ENCODE results near the gene DHRS11.

DHRS11 gene

DNA sequence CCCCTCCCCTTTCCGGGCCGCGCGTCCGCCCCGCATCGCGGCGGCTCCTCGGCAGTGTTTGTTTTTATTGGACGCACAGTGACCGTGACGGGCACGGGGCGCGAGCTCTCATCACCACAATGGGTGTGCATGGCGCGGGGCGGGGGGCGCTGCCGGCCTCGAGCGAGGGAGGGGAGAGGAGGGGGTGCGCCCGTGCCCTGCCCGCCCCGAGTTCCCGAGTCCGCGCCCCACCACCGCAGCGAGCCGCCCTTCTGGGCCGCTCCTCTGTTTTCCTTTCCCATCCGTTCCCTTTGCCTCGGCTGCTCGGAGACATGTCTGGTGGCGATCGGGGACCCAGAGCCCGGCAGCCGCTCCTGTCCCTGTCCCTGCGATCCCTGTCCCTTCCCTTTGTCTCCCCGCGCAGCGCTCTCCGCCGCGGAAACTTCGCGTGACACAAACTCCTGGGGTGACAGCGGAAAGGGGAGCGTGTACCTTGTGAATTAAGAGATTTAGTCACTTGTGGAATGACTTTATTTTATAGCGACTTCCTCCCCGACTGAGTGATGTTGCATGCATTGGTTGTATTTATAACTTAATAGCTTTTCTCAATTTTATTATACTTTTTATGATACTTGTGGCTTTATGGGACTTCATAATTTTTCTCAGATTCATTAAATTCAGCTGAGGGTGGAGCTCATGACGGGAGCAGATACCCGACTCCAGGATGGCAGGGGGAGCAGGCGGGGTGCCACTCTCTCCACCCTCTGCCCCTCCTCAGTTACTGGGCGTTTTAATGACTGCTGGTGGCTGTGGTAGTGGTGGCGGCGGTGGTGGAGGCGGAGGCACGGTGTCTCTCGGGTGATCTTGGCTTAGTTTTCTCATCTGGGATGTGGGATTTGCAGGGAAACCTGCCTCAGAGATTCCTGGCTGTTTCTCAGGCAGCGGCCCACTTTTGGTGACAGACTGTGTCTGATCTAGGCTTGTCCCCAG lies 50.5 kb downstream of the DHRS11 start:
- H3K9me3 Mint-ChIP-seq, result no peaks in the 10 kb centered on the region
- ATAC-seq, result no peak
- peaks cover 76% of the 10 kb centered on the region for H3K27me3 Mint-ChIP-seq
- no peak for DNase-seq
- no peak overlapping the region for H3K27ac Mint-ChIP-seq
- H3K4me1 Mint-ChIP-seq, result peaks cover 13% of the 10 kb centered on the region
- H3K4me3 Mint-ChIP-seq, result peak overlapping the region; percentile 72
- H3K36me3 Mint-ChIP-seq (ENCODE audit: low read depth), result no peaks in the 10 kb centered on the region

DNA sequence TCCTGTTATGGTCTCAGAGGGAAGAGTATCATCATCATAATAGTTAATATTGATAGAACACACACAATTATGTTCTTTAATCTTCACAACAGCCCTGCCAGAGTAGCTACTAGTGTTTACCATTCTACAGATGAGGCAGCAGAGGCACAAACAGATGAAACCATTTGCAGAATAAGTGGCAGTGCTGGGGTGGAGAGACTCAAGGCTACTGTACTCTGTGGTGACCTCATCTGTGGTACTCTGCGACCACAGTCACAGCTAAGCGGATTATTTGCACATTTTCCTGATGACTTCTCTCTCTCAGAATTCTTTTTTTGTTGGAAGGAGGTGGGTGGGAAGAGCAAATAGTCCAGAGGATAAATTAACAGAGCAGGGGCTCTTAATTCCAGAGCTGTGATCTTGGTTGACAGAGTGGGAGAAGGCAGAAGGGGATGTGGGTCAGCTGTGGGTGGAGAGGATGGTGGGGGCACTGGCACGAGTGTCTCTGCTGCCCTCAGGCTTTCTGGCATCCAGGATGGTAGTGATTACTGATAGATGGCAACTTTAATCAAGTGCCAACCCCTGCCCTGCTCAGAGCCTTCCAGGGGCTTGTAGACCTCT lies 51.5 kb downstream of the DHRS11 start:
- H3K27ac Mint-ChIP-seq, result no peak overlapping the region
- peaks cover 75% of the 10 kb centered on the region for H3K27me3 Mint-ChIP-seq
- H3K9me3 Mint-ChIP-seq, result no peaks in the 10 kb centered on the region
- no peaks in the 10 kb centered on the region for H3K36me3 Mint-ChIP-seq (ENCODE audit: low read depth)
- peaks cover 13% of the 10 kb centered on the region for H3K4me1 Mint-ChIP-seq
- DNase-seq, result no peak
- no peak overlapping the region for H3K4me3 Mint-ChIP-seq
- ATAC-seq, result no peak

DNA sequence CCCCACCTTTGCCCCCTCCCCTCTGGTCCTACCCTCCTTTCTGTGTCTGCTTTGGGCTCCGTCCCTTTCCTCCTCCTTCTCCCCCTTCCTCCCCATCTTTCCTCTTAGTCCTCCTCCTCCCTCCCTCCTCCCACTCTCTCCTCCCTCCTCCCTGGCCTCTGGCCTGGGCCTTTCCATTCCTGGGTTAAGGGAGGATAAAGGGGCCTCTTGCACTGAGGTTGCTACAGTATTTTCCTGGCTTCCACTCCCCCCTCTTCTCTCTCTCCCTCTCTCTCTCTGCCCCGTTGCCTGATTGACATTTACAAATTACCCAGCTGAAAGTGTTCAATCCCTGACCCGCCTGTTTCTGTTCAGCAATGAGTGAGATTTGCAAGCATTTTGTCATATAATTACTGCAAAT lies 53.7 kb downstream of the DHRS11 start:
- Mint-ChIP-seq H3K27me3 (peaks cover 61% of the 10 kb centered on the region), H3K4me1 (peaks cover 13% of the 10 kb centered on the region)

DNA sequence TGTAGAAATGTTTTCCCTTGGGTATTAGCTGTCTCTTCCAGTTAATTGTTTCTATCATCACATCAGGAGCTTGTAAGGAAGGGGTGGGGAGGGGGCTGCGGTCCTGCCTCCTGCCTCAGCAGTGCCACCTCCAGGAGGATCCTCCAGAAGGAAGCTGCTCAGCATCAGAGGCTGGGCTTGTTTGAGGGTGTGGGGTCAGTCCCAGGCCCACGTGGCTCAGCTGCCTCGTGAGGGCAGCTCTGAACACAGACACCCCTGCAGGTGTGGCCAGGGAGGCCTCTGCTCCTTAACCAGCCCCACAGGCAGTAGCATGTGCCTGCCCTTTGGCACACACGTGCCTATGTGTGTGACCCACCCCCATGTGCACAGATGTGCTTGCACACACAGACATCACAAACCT lies 56.0 kb downstream of the DHRS11 start:
- Mint-ChIP-seq H3K9me3 (no peaks in the 10 kb centered on the region), H3K27ac (no peak overlapping the region), H3K36me3 (ENCODE audit: low read depth) (no peaks in the 10 kb centered on the region), H3K4me3 (no peak overlapping the region), H3K27me3 (peaks cover 42% of the 10 kb centered on the region), H3K4me1 (peaks cover 6% of the 10 kb centered on the region)
- DNase-seq (no peak), ATAC-seq (no peak)

More for the DNA sequence above, 53.7 kb downstream of the DHRS11 start:
- H3K4me3 Mint-ChIP-seq, result no peak overlapping the region
- DNase-seq (no peak), ATAC-seq (no peak)
- H3K27ac Mint-ChIP-seq, result no peak overlapping the region
- no peaks in the 10 kb centered on the region for H3K36me3 Mint-ChIP-seq (ENCODE audit: low read depth)
- H3K9me3 Mint-ChIP-seq, result no peaks in the 10 kb centered on the region

DNA sequence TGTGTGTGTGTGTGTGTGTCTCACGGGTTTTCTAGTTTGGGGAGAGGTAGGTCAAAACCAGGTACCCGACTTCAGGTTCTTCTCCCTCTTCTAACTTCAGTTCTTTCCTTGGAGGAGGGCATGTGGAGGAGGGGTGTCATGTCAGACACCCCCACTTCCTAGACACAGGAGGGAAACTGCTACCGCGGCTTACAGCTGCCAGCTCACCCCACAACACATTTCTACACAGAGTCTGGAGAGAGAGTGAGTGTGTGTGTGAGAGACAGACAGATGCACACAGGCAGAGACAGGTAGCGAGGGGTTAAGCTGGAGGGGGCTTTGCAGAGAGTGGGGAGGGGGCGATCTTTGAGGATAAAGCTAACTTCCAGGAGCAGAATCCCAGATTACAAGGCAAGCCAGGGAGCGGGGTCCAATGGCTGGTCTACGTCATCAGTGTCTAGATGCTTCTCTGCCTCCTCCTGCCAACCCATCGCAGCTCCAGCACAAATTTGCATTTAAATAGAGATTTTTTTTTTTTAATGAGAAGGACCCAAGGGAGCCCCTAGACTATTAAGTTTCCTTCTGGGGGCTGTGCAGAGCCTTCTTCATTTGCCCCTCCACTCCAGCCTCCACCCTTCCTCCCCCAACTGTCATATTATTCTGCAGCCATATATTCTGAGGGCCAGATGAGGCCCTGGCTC lies 58.6 kb downstream of the DHRS11 start:
- Mint-ChIP-seq H3K4me1 (no peaks in the 10 kb centered on the region), H3K27ac (no peak overlapping the region), H3K4me3 (no peak overlapping the region), H3K36me3 (ENCODE audit: low read depth) (no peaks in the 10 kb centered on the region), H3K9me3 (no peaks in the 10 kb centered on the region), H3K27me3 (peaks cover 30% of the 10 kb centered on the region)
- ATAC-seq (no peak), DNase-seq (no peak)
